ENCODE data around the gene CERCAM. TPM values are rescaled to one million over a fixed set of nuclear protein-coding genes. Genes with fewer than 3 reads are reported as not detected.
"Not testable (repeated sequence)": the region's sequence is repeated elsewhere in the genome, so short reads cannot be mapped to it uniquely, and the experiment has no call there.

Gene CERCAM
- total and polyA plus RNA-seq, 4 donors = 1.1 to 2.9 (median 1.8) TPM

DNA sequence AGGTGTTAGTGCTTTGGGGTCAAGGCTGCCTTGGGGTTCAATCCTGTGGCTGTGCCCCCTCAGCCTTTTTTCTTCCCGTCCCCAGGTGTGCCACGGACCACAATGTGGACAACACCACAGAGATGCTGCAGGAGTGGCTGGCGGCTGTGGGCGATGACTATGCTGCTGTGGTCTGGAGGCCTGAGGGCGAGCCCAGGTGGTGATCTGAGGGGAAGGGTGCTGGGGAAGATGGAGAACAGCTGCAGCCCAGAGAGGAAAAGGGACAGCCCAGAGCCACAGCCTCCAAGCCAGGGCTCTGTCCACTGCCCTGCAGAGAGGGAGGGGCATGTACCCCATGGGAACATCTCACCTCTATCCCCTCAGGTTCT is 2.1 kb downstream of the CERCAM start:
- peaks cover 0 to 6% (median 2%) of the 10 kb centered on the region in 4 donors for H3K27me3 ChIP-seq (ENCODE audit: control insufficient read depth in 4 of 4, insufficient read depth in 4 of 4, low read length in 3 of 4)
- H3K36me3 ChIP-seq (ENCODE audit: control insufficient read depth in 4 of 4, insufficient read depth in 3 of 4, low read depth in 1 of 4, low read length in 3 of 4) = no peaks in the 10 kb centered on the region
- TF ChIP-seq EGR1 (IDR thresholded peaks at IDR 0.05; ENCODE audit: low read depth in 2 of 2) = no peak
- TF ChIP-seq, protein P1, sequence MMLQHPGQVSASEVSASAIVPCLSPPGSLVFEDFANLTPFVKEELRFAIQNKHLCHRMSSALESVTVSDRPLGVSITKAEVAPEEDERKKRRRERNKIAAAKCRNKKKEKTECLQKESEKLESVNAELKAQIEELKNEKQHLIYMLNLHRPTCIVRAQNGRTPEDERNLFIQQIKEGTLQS (IDR thresholded peaks at IDR 0.05) = no peak
- TF ChIP-seq RXRA (IDR thresholded peaks at IDR 0.05) = no peak
- WGBS = 83% methylated on average over 5 of the region's 5 CpGs
- no peak for DNase-seq (ENCODE audit: low spot score)
- H3K9ac ChIP-seq (ENCODE audit: low read depth in 1 of 2, low read length in 2 of 2) = no peak overlapping the region
- H3K4me3 ChIP-seq (ENCODE audit: low read depth in 1 of 3, low read length in 3 of 3) = no peak overlapping the region
- no peaks in the 10 kb centered on the region for H3K9me3 ChIP-seq (ENCODE audit: control insufficient read depth in 4 of 4, low read length in 3 of 4)
- H3K27ac ChIP-seq (ENCODE audit: low read depth in 1 of 2, low read length in 2 of 2) = no peak overlapping the region
- peaks cover 2 to 23% (median 12%) of the 10 kb centered on the region in 4 donors for H3K4me1 ChIP-seq (ENCODE audit: control insufficient read depth in 4 of 4, insufficient read depth in 4 of 4, low read length in 3 of 4)

DNA sequence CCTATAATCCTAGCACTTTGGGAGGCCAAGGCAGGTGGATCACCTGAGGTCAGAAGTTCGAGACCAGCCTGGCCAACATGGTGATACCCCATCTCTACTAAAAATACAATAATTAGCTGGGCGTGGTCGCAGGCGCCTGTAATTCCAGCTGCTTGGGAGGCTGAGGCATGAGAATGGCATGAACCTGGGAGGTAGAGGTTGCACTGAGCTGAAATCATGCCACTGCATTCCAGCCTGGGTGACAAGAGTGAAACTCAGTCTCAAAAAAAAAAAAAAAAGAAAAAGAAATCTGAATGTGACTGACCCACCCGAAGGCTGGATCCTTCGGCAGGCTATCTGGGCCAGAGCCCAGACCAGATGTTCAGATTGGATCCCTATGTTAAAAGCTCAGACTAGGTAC is 2.7 kb downstream of the CERCAM start:
- H3K9ac ChIP-seq (ENCODE audit: low read depth in 1 of 2, low read length in 2 of 2); H3K27me3 ChIP-seq (ENCODE audit: control insufficient read depth in 4 of 4, insufficient read depth in 4 of 4, low read length in 3 of 4); DNase-seq (ENCODE audit: low spot score); H3K4me3 ChIP-seq (ENCODE audit: low read depth in 1 of 3, low read length in 3 of 3); H3K36me3 ChIP-seq (ENCODE audit: control insufficient read depth in 4 of 4, insufficient read depth in 3 of 4, low read depth in 1 of 4, low read length in 3 of 4); H3K9me3 ChIP-seq (ENCODE audit: control insufficient read depth in 4 of 4, low read length in 3 of 4); H3K27ac ChIP-seq (ENCODE audit: low read depth in 1 of 2, low read length in 2 of 2): not testable (repeated sequence)
- WGBS = 80% methylated on average over 6 of the region's 6 CpGs
- peaks cover 2 to 23% (median 12%) of the 10 kb centered on the region in 4 donors for H3K4me1 ChIP-seq (ENCODE audit: control insufficient read depth in 4 of 4, insufficient read depth in 4 of 4, low read length in 3 of 4)

DNA sequence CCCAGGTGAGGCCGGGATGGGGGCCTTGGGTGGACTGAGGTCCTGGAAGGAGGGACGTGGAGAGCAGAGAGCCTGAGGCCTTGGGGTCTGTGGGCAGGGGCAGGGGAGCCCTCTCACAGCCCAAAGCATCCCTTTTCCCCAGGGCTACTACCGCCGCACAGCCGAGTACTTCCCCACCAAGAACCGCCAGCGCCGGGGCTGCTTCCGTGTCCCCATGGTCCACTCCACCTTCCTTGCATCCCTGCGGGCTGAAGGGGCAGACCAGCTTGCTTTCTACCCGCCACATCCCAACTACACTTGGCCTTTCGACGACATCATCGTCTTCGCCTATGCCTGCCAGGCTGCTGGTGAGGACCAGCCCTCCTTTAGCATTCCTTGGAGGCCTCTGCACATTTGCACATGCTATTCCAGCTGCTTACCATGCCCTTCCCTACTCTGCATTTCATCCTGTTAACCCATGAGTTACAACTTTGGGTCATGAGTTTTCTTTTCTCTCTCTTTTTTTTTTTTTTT is 3.7 kb downstream of the CERCAM start:
- WGBS = 95% methylated on average over 15 of the region's 15 CpGs
- H3K27ac ChIP-seq (ENCODE audit: low read depth in 1 of 2, low read length in 2 of 2) = no peak overlapping the region
- no peak overlapping the region for H3K4me3 ChIP-seq (ENCODE audit: low read depth in 1 of 3, low read length in 3 of 3)
- TF ChIP-seq FOXA2 (IDR thresholded peaks at IDR 0.05) (no peak), RAD21 (IDR thresholded peaks at IDR 0.05) (no peak), RXRA (IDR thresholded peaks at IDR 0.05) (no peak), FOXA1 (IDR thresholded peaks at IDR 0.05) (no peak), HNF4G (IDR thresholded peaks at IDR 0.05) (no peak), GABPA (IDR thresholded peaks at IDR 0.05 in 1 of 2, conservative IDR thresholded peaks at IDR 0.05 in 1 of 2) (no peak), JUND (IDR thresholded peaks at IDR 0.05) (no peak), HNF4A (conservative IDR thresholded peaks at IDR 0.05) (no peak), NR2F2 (IDR thresholded peaks at IDR 0.05) (no peak)
- TF ChIP-seq, protein P2, sequence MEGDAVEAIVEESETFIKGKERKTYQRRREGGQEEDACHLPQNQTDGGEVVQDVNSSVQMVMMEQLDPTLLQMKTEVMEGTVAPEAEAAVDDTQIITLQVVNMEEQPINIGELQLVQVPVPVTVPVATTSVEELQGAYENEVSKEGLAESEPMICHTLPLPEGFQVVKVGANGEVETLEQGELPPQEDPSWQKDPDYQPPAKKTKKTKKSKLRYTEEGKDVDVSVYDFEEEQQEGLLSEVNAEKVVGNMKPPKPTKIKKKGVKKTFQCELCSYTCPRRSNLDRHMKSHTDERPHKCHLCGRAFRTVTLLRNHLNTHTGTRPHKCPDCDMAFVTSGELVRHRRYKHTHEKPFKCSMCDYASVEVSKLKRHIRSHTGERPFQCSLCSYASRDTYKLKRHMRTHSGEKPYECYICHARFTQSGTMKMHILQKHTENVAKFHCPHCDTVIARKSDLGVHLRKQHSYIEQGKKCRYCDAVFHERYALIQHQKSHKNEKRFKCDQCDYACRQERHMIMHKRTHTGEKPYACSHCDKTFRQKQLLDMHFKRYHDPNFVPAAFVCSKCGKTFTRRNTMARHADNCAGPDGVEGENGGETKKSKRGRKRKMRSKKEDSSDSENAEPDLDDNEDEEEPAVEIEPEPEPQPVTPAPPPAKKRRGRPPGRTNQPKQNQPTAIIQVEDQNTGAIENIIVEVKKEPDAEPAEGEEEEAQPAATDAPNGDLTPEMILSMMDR (IDR thresholded peaks at IDR 0.05; ENCODE audit: low read depth, low read length, missing input control) = no peak
- TF ChIP-seq, protein P1 (IDR thresholded peaks at IDR 0.05) = no peak
- TF ChIP-seq, protein P3, sequence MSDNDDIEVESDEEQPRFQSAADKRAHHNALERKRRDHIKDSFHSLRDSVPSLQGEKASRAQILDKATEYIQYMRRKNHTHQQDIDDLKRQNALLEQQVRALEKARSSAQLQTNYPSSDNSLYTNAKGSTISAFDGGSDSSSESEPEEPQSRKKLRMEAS (IDR thresholded peaks at IDR 0.05) = no peak
- TF ChIP-seq, protein P4, sequence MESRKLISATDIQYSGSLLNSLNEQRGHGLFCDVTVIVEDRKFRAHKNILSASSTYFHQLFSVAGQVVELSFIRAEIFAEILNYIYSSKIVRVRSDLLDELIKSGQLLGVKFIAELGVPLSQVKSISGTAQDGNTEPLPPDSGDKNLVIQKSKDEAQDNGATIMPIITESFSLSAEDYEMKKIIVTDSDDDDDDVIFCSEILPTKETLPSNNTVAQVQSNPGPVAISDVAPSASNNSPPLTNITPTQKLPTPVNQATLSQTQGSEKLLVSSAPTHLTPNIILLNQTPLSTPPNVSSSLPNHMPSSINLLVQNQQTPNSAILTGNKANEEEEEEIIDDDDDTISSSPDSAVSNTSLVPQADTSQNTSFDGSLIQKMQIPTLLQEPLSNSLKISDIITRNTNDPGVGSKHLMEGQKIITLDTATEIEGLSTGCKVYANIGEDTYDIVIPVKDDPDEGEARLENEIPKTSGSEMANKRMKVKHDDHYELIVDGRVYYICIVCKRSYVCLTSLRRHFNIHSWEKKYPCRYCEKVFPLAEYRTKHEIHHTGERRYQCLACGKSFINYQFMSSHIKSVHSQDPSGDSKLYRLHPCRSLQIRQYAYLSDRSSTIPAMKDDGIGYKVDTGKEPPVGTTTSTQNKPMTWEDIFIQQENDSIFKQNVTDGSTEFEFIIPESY (IDR thresholded peaks at IDR 0.05) = no peak
- TF ChIP-seq, protein P5, sequence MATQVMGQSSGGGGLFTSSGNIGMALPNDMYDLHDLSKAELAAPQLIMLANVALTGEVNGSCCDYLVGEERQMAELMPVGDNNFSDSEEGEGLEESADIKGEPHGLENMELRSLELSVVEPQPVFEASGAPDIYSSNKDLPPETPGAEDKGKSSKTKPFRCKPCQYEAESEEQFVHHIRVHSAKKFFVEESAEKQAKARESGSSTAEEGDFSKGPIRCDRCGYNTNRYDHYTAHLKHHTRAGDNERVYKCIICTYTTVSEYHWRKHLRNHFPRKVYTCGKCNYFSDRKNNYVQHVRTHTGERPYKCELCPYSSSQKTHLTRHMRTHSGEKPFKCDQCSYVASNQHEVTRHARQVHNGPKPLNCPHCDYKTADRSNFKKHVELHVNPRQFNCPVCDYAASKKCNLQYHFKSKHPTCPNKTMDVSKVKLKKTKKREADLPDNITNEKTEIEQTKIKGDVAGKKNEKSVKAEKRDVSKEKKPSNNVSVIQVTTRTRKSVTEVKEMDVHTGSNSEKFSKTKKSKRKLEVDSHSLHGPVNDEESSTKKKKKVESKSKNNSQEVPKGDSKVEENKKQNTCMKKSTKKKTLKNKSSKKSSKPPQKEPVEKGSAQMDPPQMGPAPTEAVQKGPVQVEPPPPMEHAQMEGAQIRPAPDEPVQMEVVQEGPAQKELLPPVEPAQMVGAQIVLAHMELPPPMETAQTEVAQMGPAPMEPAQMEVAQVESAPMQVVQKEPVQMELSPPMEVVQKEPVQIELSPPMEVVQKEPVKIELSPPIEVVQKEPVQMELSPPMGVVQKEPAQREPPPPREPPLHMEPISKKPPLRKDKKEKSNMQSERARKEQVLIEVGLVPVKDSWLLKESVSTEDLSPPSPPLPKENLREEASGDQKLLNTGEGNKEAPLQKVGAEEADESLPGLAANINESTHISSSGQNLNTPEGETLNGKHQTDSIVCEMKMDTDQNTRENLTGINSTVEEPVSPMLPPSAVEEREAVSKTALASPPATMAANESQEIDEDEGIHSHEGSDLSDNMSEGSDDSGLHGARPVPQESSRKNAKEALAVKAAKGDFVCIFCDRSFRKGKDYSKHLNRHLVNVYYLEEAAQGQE (IDR thresholded peaks at IDR 0.05) = no peak
- no peak for DNase-seq (ENCODE audit: low spot score)
- no peaks in the 10 kb centered on the region for H3K36me3 ChIP-seq (ENCODE audit: control insufficient read depth in 4 of 4, insufficient read depth in 3 of 4, low read depth in 1 of 4, low read length in 3 of 4)
- H3K27me3 ChIP-seq (ENCODE audit: control insufficient read depth in 4 of 4, insufficient read depth in 4 of 4, low read length in 3 of 4) = peaks cover 0 to 2% (median 0%) of the 10 kb centered on the region in 4 donors
- H3K9ac ChIP-seq (ENCODE audit: low read depth in 1 of 2, low read length in 2 of 2) = no peak overlapping the region
- no peaks in the 10 kb centered on the region for H3K9me3 ChIP-seq (ENCODE audit: control insufficient read depth in 4 of 4, low read length in 3 of 4)
- H3K4me1 ChIP-seq (ENCODE audit: control insufficient read depth in 4 of 4, insufficient read depth in 4 of 4, low read length in 3 of 4) = peaks cover under 1 to 18% (median 10%) of the 10 kb centered on the region in 4 donors

Data from liver (tissue), 9 donors.